Naive thymus-derived CD4-positive, alpha-beta T cell (primary cell): Measurements from ENCODE around the gene FBP2. TPM values are rescaled to one million over a fixed set of nuclear protein-coding genes. Genes with fewer than 3 reads are reported as not detected.

Experiments used
- ATAC-seq: fragments of 150-1000 bp; cut with Tn5 transposase; 2 replicates; pipeline ENCODE4 v1.10.0; 2021; ENCODE audit warnings: mild to moderate bottlenecking, moderate library complexity
- CTCF ChIA-PET: fragments of 350-600 bp; sonication (Branson Sonifier 250); formaldehyde crosslinking; loops from one replicate; lab custom pipeline; 2021; ENCODE audit warnings: antibody characterized with exemption; lab: Charles Lee
- POLR2A ChIA-PET: fragments of 350-600 bp; sonication (Branson Sonifier 250); formaldehyde crosslinking; loops from one replicate; lab custom pipeline; 2021; ENCODE audit warnings: antibody characterized with exemption, inconsistent platforms; lab: Charles Lee
- DNase-seq, 9 donors: peaks; one replicate each; pipeline versions ENCODE4 v3.0.0 to v3.0.0-alpha.2; 2020 to 2022; ENCODE audit warnings: mixed read lengths in 1 of 9
- H3K27ac ChIP-seq: one replicate; pipeline ENCODE4 v1.7.0; 2013; ENCODE audit warnings: mild to moderate bottlenecking, low read depth, low read length, moderate library complexity
- H3K27me3 ChIP-seq, 2 donors: one replicate each; pipeline ENCODE4 v1.7.0; 2013; ENCODE audit warnings: low read length in 2 of 2, mild to moderate bottlenecking in 2 of 2, moderate library complexity in 2 of 2; ENCODE audit not compliant: control insufficient read depth in 2 of 2, insufficient read depth in 2 of 2
- H3K36me3 ChIP-seq, 3 experiments: 1 replicate in 2 of 3; 2 replicates in 1 of 3; pipeline ENCODE4 v1.7.0; 2013; ENCODE audit warnings: low read length in 3 of 3, mild to moderate bottlenecking in 3 of 3, moderate library complexity in 1 of 3; ENCODE audit not compliant: insufficient read depth in 3 of 3, control insufficient read depth in 2 of 3
- H3K4me1 ChIP-seq, 2 donors: one replicate each; pipeline ENCODE4 v1.7.0; 2013; ENCODE audit warnings: low read length in 2 of 2, mild to moderate bottlenecking in 2 of 2, moderate library complexity in 1 of 2; ENCODE audit not compliant: control insufficient read depth in 2 of 2, insufficient read depth in 2 of 2
- H3K4me3 ChIP-seq: 2 replicates; pipeline ENCODE4 v1.7.0; 2013; ENCODE audit warnings: mild to moderate bottlenecking, low read length
- H3K9me3 ChIP-seq, 3 experiments: 1 replicate in 2 of 3; 2 replicates in 1 of 3; pipeline ENCODE4 v1.7.0; 2013; ENCODE audit warnings: low read length in 3 of 3; ENCODE audit not compliant: control insufficient read depth in 2 of 3
- H3K27ac Mint-ChIP-seq, 9 donors: one replicate each; pipeline ENCODE4 v1.8.0; 2020 to 2022; ENCODE audit warnings: mixed read lengths in 9 of 9, mild to moderate bottlenecking in 8 of 9, moderate library complexity in 5 of 9, inconsistent platforms in 2 of 9
- H3K27me3 Mint-ChIP-seq, 5 donors: one replicate each; pipeline ENCODE4 v1.8.0; 2021 to 2022; ENCODE audit warnings: mixed read lengths in 5 of 5, mild to moderate bottlenecking in 1 of 5
- H3K36me3 Mint-ChIP-seq, 5 donors: one replicate each; pipeline ENCODE4 v1.8.0; 2020 to 2022; ENCODE audit warnings: mixed read lengths in 5 of 5, mild to moderate bottlenecking in 3 of 5, inconsistent platforms in 1 of 5
- H3K4me1 Mint-ChIP-seq, 7 donors: one replicate each; pipeline ENCODE4 v1.8.0; 2020 to 2022; ENCODE audit warnings: mixed read lengths in 7 of 7, mild to moderate bottlenecking in 3 of 7, inconsistent platforms in 1 of 7
- H3K4me3 Mint-ChIP-seq, 10 donors: one replicate each; pipeline ENCODE4 v1.8.0; 2020 to 2022; ENCODE audit warnings: mild to moderate bottlenecking in 10 of 10, mixed read lengths in 10 of 10, moderate library complexity in 6 of 10, inconsistent platforms in 2 of 10
- H3K9me3 Mint-ChIP-seq, 11 donors: one replicate each; pipeline ENCODE4 v1.8.0; 2020 to 2022; ENCODE audit warnings: mixed read lengths in 11 of 11, mild to moderate bottlenecking in 4 of 11, inconsistent platforms in 1 of 11, moderate library complexity in 1 of 11
- intact Hi-C, 2 donors: fragments of 100-400 bp; cut with micrococcal nuclease; formaldehyde crosslinking; loops; one replicate each; pipeline ENCODE4 v1.15.1; 2023
- polyA plus RNA-seq, 2 donors: library from polyadenylated mRNA; unstranded; fragments of 300-500 nt; fragmentation: Illumina TruSeq; gene quantifications; one replicate each; pipeline ENCODE4 v1.2.3, GENCODE V29; 2021
- total RNA-seq, 6 experiments: library from RNA in 5 of 6; stranded (reverse) in 5 of 6; gene quantifications; 1 replicate in 5 of 6; 2 replicates in 1 of 6; pipeline ENCODE4 v1.2.3 and lab custom pipeline; 2021 to 2026

The FBP2 gene
- total and polyA plus RNA-seq, 7 experiments from 2014 or later = not detected

DNA sequence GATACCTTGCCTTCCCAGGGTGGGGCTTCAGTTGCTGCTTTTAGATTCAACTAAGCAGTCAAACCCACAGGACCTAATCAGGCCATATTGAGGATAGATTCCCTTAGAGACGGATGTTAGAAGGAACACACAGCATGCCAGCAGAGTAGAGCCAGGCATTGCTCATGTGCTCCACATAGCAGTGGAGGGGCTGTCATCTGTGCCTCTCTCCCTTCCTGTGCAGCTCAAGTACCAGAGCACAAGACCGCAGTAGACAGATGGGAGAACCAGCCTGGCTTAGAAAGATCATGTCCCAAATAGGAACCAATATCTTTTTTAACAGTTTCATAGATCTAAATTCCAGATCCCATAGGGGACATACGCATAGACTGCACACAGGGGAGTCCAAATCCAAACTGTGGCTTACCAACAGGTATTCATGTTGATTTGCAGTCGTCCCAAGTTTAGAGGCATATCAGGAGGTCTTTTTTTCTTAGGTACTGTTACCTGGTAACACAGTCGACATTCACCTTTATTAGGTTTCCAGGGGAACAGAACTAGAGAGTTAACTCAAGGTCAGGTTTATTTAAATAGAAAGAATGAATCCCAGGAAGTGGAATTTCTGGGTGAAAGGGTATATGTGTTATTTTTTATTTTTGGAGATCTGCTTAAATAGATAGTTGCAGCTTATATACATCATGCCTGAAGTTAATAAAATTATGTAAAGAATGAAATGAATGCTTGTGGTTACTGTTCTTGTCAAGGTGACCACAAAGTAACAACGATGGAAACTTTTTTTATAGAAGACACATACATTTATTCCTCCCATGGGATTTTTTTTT is 82.3 kb downstream of the FBP2 start:
- H3K4me3 Mint-ChIP-seq = no peak overlapping the region
- H3K9me3 Mint-ChIP-seq = peaks cover 0 to 2% (median 0%) of the 10 kb centered on the region in 11 donors
- no peak overlapping the region for H3K4me3 ChIP-seq
- peaks cover 0 to 18% (median 5%) of the 10 kb centered on the region in 5 donors for H3K27me3 Mint-ChIP-seq
- intact Hi-C loops = no loop called here
- H3K9me3 ChIP-seq = no peaks in the 10 kb centered on the region
- H3K36me3 Mint-ChIP-seq = no peaks in the 10 kb centered on the region
- H3K27ac Mint-ChIP-seq = no peak overlapping the region
- no peak overlapping the region for H3K27ac ChIP-seq
- H3K27me3 ChIP-seq = no peaks in the 10 kb centered on the region
- no peaks in the 10 kb centered on the region for H3K4me1 ChIP-seq
- no peaks in the 10 kb centered on the region for H3K36me3 ChIP-seq
- ATAC-seq (no peak), DNase-seq (no peak)
- ChIA-PET CTCF (no interaction called here), POLR2A (no interaction called here)
- no peaks in the 10 kb centered on the region for H3K4me1 Mint-ChIP-seq

Other genes starting within 250 kb of the FBP2 start
- gene PCAT7, start 38.7 kb downstream of the FBP2 start, total RNA-seq = under 1 TPM in 1 of 5 experiments, not detected in 4; 0.27 TPM
- gene PCAT7, start 38.7 kb downstream of the FBP2 start, polyA plus RNA-seq = not detected
- gene FBP1, start 45.7 kb upstream of the FBP2 start, total RNA-seq = 10 to 100 TPM in 3 of 5 experiments, 1 to 10 TPM in 1, under 1 TPM in 1; 0.15 to 26.1 (median 10.5) TPM
- 10 to 100 TPM; 19.3 to 25.8 TPM for gene FBP1, start 45.7 kb upstream of the FBP2 start, polyA plus RNA-seq
- gene AOPEP, start 132.9 kb upstream of the FBP2 start, total RNA-seq = 10 to 100 TPM; 11.0 to 19.0 (median 14.9) TPM
- gene AOPEP, start 132.9 kb upstream of the FBP2 start, polyA plus RNA-seq = 1 to 10 TPM; 5.7 to 6.0 TPM